ENCODE results near the gene KRT4.
A peak's percentile ranks its signal among the peaks of the same experiment; 100 is the strongest.

The KRT4 gene

GRCh38 chr12:52821826-52822660, 8.1 kb upstream of the KRT4 start:
- peak in 1 of 2 experiments; percentile 43 for DNase-seq

GRCh38 chr12:52821071-52821730, 7.3 kb upstream of the KRT4 start:
- no peak for DNase-seq

DNA sequence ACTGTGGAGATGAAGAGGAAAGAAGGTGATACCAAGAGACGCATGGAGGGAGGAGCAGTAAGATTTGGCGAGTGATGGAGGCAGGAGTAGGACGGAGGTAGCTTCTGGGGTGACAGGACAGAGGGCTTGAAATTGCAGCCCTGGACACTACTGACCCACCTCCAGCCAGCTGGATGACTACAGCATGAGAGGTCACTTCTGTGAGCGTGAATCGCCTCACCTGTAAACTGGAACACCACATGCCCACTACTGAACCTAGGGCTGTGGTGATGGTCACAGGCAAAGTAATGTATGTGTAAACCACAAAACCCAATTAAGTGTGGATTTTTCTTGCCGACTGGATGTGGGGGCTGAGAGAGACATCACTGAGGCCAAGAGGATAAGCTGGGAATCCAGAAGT, 6.6 kb upstream of the KRT4 start:
- DNase-seq, result no peak

- no peak for DNase-seq
Observed at GRCh38 chr12:52819731-52820510, 6.0 kb upstream of the KRT4 start.

DNA sequence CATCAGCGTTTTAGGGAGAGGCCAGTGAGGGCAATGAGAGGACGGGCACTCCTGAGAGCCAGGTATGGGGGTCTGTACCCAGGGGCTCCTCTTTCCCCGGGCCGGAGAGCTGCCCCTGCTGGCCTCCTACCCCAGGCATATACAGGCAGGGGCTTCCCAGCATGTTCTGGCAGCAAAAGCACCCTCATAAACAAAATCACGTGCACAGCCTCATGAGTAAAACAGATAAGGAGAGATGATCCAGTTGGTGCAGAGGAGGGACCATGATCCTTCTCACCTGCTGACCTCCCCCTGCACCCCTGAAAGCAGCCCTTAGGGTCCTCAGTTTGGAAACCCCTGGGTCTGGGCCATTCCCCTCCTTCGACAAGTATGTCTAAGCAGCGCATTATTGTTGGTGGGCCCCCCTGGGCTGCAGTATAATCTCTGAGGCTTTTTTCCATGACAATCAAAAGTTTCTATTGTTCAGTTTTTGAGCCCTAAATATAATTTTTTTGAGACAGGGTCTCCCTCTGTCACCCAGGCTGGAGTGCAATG, 5.0 kb upstream of the KRT4 start:
- no peak for DNase-seq

DNA sequence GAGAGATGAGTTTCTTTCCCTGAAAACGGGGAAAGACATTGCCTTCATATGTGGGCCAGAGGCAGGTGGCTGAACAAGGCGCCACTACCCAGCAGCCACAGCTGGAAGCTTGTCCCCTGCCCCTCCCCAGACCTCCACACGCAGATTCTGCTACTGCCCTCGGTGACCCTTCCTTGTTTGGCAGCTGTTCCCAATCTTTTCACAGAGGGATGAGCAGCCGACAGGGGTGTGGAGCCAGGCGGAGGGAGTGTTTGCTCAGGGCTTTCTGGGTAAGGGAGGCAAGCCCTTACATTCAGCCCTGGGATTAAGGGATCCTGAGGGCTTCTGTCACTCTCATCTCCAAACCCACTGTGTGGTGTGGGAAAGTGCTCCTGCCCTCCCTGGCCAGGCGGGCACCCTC, 4.5 kb upstream of the KRT4 start:
- DNase-seq, result no peak

- DNase-seq, result no peak
Observed at GRCh38 chr12:52817699-52818238, 3.9 kb upstream of the KRT4 start.

- DNase-seq, result no peak
Observed at GRCh38 chr12:52817003-52817698, 3.2 kb upstream of the KRT4 start.

GRCh38 chr12:52815676-52816588, 2.0 kb upstream of the KRT4 start:
- no peak for DNase-seq

GRCh38 chr12:52815161-52815560, 1.2 kb upstream of the KRT4 start:
- DNase-seq, result no peak

DNA sequence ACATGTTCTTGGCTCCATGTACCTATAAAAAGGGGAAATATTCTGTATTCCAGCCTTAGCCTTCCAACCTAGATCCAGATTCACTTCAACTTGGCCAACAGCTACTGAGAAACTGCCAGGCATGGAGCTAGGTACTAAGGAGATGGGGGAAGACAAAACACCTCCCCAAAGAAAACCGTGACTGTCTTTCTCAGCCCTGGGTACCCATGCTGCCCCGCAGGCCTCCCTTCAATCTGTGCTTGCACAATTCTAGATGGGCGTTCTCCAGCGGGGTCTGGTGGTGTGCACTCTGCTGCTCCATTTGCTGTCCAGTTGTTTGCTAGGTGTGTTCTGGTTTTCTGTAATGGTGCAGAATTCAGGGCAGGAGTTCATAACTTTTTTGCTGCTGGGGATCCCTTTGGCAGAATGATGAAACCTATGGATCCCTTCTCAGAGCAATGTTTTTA, 817 bp upstream of the KRT4 start:
- DNase-seq, result no peak

DNA sequence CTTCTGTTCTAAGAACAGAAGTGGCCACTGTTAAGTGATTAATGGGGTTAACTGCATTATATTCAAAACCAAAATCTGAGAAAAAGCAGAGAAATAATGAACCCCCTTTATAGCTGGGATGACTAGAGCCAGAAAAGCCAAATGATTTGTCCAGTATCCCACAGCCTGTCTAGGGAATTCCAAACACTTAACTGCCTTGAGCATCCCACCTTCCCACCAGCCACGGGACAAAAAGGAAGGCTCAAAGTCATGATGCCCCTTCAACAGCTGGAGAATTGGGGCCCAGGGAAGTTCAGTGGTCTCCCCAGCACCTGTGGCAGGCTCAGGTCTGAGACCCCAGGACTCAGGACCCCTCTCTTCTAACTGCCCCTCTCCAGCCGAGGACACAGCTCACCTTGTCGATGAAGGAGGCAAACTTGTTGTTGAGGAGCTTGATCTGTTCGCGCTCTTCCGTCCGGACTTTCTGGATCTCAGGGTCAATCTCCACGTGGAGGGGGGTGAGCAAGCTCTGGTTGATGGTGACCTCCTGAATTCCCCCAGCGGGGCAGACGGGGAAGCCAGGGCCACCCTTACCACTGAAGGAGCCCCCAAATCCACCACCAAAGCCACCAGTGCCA, 605 bp downstream of the KRT4 start:
- no peak for DNase-seq

- DNase-seq, result no peak
Observed at GRCh38 chr12:52812749-52813148, 1.2 kb downstream of the KRT4 start.

DNA sequence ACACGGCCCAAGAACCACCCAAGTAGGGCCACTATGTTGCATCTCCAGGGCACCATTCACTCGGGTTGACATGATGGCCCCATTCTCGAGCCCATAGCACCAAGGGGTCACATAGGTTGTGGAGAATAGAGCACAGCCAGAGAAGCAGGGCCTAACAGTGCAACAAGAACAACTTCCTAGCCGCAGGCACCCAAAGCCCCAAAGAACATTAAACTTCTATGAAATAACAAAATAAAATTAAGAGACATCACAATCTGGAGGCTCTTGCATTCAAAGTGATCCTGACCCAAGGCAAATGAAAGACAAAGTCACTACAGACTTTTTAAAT, 1.9 kb downstream of the KRT4 start:
- no peak for DNase-seq

DNA sequence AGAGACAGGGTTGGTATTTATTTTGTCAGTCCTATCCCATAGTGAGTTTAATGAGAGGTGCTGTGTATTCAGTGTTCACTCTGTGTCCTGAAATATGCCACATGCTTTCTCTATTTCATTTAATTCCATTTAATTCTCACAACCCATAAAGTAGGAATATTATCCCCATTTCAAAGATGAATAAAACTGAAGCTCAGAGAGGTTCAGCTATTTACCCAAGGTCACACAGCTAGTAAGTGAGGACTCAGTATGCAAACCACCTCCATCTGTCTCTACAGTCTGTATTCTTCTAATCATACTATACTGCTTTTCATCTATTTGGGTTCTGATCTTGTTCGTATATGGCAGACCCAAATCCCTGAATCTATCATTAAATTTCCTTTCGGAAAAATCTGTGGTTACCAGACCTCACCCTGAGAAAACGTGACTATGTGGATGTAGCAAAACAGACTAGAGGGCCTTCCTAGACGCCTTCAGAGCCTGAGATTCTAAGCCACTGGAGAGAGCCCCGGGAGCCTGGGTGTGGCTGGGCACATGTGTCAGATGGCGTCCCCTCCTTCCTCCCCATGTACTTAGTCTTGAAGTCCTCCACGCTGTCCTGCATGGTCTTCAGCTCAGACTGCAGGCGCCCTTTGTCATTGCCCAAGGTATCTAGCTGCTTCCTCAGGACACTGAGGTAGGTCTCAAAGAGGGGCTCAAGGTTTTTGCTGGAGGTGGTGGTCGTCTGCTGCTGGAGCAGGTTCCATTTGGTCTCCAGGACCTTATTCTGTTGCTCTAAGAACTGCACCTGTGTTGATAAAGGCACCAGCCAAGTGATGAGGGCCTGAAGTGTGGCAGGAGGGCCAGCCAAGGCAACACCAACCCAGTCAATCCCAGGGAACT, 2.5 kb downstream of the KRT4 start:
- no peak for DNase-seq

DNA sequence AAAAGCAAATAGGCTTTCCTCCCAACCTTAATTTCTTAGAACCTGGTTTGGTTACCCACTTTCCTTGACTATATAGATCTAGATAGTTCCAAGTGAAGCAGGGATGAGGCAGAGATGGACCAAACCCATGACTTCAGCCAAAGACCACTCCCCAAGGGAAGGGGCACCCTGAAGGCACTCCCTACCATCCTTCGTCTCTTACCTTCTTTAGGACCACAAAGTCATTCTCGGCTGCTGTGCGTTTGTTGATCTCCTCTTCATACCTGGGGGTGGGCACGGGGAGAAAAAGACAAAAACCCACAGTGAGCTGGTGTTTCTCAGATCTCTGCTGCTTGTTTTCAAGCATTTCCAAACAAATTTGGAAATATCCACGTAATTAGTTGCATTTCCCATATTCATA, 3.4 kb downstream of the KRT4 start:
- no peak for DNase-seq

DNA sequence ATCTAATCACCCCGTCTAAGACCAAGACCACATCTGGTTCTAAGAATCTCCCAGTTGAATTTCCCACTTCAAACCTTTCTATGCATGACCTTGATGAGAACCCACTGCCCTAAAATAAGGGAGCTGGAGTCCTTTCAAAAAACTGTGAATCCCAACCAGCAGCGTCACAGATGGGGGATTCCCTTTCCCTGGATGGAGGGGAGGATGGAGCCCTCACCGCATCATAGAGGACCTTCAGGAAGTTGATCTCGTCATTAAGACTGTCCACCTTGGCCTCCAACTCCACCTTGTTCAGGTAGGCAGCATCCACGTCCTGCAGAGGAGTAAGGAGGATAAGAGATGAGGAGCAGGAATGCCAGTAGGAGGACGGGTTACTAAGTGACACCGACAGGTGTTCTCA, 4.8 kb downstream of the KRT4 start:
- DNase-seq, result no peak

- no peak for DNase-seq
Observed at GRCh38 chr12:52808573-52809160, 5.2 kb downstream of the KRT4 start.
